Fibroblast of skin of right biceps (primary cell): ENCODE results near the gene HNRNPDL.

Source experiments
- DNase-seq: peaks from one replicate; pipeline ENCODE4 v3.0.0-alpha.2; 2013

Gene HNRNPDL

DNA sequence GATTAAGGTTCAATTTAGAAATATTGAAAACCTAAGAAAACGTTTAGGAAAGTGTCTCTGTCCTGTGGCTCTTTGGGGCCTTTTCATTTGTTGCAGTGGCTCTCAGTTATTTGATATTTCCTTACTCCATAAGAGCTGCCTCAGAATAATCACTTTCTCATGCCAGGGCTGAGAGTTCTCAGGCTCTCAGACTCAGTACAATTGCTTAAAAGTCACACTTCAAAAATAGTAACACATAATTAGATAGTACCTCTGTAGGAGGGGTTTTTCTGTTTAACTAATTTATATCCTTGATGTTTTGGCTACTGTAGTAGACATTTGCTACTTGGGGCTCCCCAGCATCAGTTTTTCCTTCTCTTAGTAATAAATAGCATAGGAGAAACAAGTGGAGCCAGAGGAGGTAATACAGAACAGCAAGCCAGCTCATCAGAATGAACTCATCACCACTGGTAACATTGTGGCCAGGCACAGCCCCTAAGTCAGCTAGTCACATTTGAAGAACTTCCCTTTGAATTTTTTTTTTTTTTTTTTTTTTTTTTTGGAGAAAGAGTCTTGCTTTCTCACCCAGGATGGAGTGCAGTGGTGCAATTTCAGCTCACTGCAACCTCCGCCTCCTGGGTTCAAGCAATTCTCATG is 48.5 kb downstream of the HNRNPDL start:
- DNase-seq: no peak

DNA sequence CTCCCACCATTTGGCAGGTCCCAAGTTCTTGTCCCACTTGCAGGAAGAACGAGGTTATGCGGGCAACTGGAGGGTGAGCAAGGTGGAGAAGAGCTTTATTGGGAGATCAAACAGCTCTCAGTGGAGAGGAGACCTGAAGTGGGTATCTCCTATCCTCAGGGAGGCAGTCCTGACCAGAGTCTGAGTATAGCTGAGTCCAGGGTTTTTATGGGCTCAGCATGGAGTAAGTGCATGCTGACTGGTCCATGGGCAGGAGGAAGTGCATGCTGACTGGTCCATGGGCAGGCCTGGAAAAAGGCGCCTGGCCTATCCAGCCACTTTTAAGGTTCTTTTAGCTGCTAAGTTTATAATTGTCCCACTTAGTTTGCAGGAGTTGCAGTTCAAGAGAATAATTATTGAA is 49.0 kb downstream of the HNRNPDL start:
- no peak for DNase-seq

DNA sequence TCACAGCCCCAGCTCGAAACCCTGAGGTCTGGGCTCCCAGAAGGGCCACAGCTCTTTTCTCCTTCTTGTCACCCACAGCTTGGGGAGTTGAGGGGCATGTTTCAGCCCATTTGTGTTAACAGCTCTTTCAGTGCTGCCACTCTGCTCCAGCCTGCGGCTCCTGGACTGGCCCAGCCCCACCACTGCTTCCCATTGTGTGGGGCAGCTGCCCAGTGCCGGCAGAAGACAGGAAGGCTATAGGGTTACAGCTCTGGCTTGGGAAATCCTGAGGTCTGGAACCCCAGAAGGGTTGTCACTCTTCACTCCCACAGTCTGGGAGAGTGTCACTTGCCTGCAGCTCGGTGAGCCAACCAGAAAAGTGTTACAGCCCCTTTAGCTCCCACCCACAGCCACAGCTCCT is 49.4 kb downstream of the HNRNPDL start:
- DNase-seq: no peak

GRCh38 chr4:82380344-82380743 is 49.9 kb downstream of the HNRNPDL start:
- no peak for DNase-seq

DNA sequence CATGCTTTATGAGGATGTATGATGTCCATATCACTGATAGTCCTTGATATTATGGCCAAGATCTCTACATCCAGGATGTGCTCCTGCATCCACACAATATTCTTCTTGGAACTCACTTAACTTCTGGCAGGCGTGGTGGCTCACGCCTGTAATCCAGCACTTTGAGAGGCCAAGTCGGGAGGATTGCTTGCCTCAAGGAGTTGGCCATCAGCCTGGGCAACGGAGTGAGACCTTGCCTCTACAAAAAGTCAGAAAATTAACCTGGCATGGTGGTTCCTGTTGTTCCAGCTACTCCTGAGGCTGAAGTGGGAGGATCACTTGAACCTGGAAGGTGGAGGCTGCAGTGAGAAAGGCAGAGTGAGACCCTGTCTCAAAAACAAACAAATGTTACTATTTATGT is 54.2 kb downstream of the HNRNPDL start:
- no peak for DNase-seq

- peak; percentile 100 for DNase-seq
Observed at GRCh38 chr4:82373816-82374625, 56.2 kb downstream of the HNRNPDL start, which contains the start of gene HNRNPD. TSS of gene HNRNPD (minus strand) at chr4:82373991. CDS start at chr4:82373678, 313 bp downstream.

- DNase-seq: no peak
Observed at GRCh38 chr4:82373486-82373815, 56.8 kb downstream of the HNRNPDL start.
